ENCODE results near the gene GPR84.

The GPR84 gene

DNA sequence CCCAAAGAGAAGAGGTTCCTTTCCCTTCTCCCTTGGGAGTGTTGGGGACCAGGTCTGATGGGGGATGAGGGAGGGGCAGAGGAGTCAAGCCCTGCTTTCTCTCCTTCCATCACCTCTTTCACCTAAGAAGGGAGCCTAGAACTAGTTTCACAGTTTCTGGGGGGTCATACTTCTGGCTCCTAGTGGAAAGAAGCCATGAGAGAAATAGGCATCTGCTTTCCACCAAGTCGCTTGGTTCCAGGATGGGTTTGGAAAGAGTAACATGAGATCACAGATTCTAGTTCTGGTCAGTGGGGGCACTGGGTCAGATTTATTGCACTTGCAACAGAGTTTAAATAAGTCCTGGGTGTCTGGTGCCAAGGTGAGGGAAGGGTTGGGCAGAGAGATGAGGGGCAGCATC lies 30.7 kb upstream of the GPR84 start:
- no peaks in the 10 kb centered on the region for H4K20me1 ChIP-seq (ENCODE audit: insufficient read depth, low read length)
- H3K9ac ChIP-seq (ENCODE audit: low read length): no peak overlapping the region
- H3F3A ChIP-seq (ENCODE audit: insufficient read depth, low read length): no peaks in the 10 kb centered on the region

DNA sequence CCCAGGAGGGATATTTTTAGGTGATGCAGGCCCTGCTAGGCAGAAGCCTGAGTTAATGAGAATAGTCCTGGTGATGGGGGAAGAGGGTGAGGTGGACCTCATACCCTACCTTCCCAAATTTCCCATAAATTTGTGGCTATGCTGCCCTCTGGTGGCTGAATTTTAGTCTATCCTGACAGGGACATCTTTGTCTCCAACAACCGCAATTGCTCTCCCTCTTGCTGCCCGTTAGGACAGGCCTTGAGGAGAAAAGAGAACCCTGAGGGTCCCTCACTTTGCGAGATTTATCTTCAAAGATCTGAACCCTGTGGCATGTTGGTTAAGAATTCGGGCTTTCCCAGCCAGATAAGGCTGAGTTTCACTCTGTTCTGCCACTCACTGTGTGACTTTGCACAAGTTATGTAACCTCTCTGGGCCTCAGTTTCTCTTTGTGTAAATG lies 30.0 kb upstream of the GPR84 start:
- Histone ChIP-seq H3K4me2 (ENCODE audit: low read depth, low read length) (no peak overlapping the region), H3K9me2 (replicated peaks; ENCODE audit: insufficient read depth, low read length) (no peaks in the 10 kb centered on the region), H4K20me1 (ENCODE audit: insufficient read depth, low read length) (no peaks in the 10 kb centered on the region), H3K79me2 (ENCODE audit: low read length) (no peaks in the 10 kb centered on the region), H3K27ac (ENCODE audit: low read length) (no peak overlapping the region), H3K4me3 (ENCODE audit: low read length) (no peak overlapping the region), H3K9me3 (replicated peaks; ENCODE audit: insufficient read depth, low read length) (no peaks in the 10 kb centered on the region), H3K36me3 (replicated peaks; ENCODE audit: insufficient read depth, low read length) (no peaks in the 10 kb centered on the region), H3K4me1 (ENCODE audit: low read length) (0 out of 2 replicates have a peak, but pooled peaks cover 3% of the 10 kb centered on the region), H3K9ac (ENCODE audit: low read length) (no peak overlapping the region), H2AFZ (ENCODE audit: low read length) (no peak overlapping the region), H3K27me3 (replicated peaks; ENCODE audit: insufficient read depth, low read length) (no peaks in the 10 kb centered on the region), H3F3A (ENCODE audit: insufficient read depth, low read length) (no peaks in the 10 kb centered on the region)
- TF ChIP-seq CTCF (IDR thresholded peaks at IDR 0.05; ENCODE audit: low read length) (peak; percentile 80), EZH2phosphoT487 (IDR thresholded peaks at IDR 0.05; ENCODE audit: low read length) (no peak)
- peak; percentile 47 for DNase-seq

More for the DNA sequence above, 30.7 kb upstream of the GPR84 start:
- Histone ChIP-seq H3K27me3 (replicated peaks; ENCODE audit: insufficient read depth, low read length) (no peaks in the 10 kb centered on the region), H2AFZ (ENCODE audit: low read length) (no peak overlapping the region), H3K4me2 (ENCODE audit: low read depth, low read length) (no peak overlapping the region), H3K36me3 (replicated peaks; ENCODE audit: insufficient read depth, low read length) (no peaks in the 10 kb centered on the region), H3K4me1 (ENCODE audit: low read length) (0 out of 2 replicates have a peak, but pooled peaks cover 3% of the 10 kb centered on the region), H3K9me3 (replicated peaks; ENCODE audit: insufficient read depth, low read length) (no peaks in the 10 kb centered on the region), H3K4me3 (ENCODE audit: low read length) (no peak overlapping the region), H3K27ac (ENCODE audit: low read length) (no peak overlapping the region), H3K9me2 (replicated peaks; ENCODE audit: insufficient read depth, low read length) (no peaks in the 10 kb centered on the region), H3K79me2 (ENCODE audit: low read length) (no peaks in the 10 kb centered on the region)
- TF ChIP-seq EZH2phosphoT487 (IDR thresholded peaks at IDR 0.05; ENCODE audit: low read length) (no peak), EZH2 (optimal IDR thresholded peaks at IDR 0.05; ENCODE audit: low read depth, low read length) (no peak), CTCF (IDR thresholded peaks at IDR 0.05; ENCODE audit: low read length) (no peak)
- no peak for DNase-seq

DNA sequence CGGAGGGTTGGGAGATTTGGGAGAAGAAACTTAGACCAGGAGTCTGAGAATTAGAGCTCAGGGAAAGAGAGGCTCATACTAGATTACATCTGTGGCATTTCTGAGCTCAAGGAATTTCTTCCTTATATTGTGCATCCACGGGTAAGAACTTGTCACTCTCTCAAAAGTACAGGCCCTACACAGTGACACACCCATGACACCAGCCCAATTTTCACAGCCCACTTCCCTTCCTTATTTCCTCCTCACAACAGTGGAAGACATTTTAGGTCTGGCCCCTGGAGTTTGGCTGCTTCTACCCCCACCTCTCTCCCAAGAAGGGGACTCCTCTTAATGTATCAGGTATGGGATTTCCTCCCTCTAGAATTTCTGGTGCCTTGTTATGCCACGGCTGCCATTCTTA lies 29.5 kb upstream of the GPR84 start:
- Histone ChIP-seq H2AFZ (ENCODE audit: low read length) (no peak overlapping the region), H4K20me1 (ENCODE audit: insufficient read depth, low read length) (no peaks in the 10 kb centered on the region), H3K27me3 (replicated peaks; ENCODE audit: insufficient read depth, low read length) (no peaks in the 10 kb centered on the region), H3K9me2 (replicated peaks; ENCODE audit: insufficient read depth, low read length) (no peaks in the 10 kb centered on the region), H3K4me1 (ENCODE audit: low read length) (0 out of 2 replicates have a peak, but pooled peaks cover 3% of the 10 kb centered on the region), H3K4me2 (ENCODE audit: low read depth, low read length) (no peak overlapping the region), H3K79me2 (ENCODE audit: low read length) (no peaks in the 10 kb centered on the region), H3K9me3 (replicated peaks; ENCODE audit: insufficient read depth, low read length) (no peaks in the 10 kb centered on the region), H3K27ac (ENCODE audit: low read length) (no peak overlapping the region), H3K4me3 (ENCODE audit: low read length) (no peak overlapping the region), H3K9ac (ENCODE audit: low read length) (no peak overlapping the region), H3F3A (ENCODE audit: insufficient read depth, low read length) (no peaks in the 10 kb centered on the region), H3K36me3 (replicated peaks; ENCODE audit: insufficient read depth, low read length) (no peaks in the 10 kb centered on the region)
- no peak for DNase-seq
- no peak for TF ChIP-seq EZH2 (optimal IDR thresholded peaks at IDR 0.05; ENCODE audit: low read depth, low read length)
- no peak for TF ChIP-seq EZH2phosphoT487 (IDR thresholded peaks at IDR 0.05; ENCODE audit: low read length)
- no peak for TF ChIP-seq CTCF (IDR thresholded peaks at IDR 0.05; ENCODE audit: low read length)

All from MM.1S (cell line).